HFF-Myc (cell line): Measurements from ENCODE around the gene MPPED2.

ENCODE experiments used
- DNase-seq: peaks from one replicate; pipeline ENCODE4 v3.0.0-alpha.2; 2011; ENCODE audit warnings: low read depth; ENCODE audit errors: extremely low read depth
- H3K4me3 ChIP-seq: replicated peaks from 2 replicates; pipeline ENCODE4 v1.5.1; 2011; ENCODE audit warnings: low read depth, mild to moderate bottlenecking, control low read depth, low read length
- TF ChIP-seq, protein P1 (sequence below): IDR thresholded peaks from 2 replicates; pipeline ENCODE4 v1.5.1; 2012; ENCODE audit warnings: mild to moderate bottlenecking, low read depth, low read length, control low read depth; ENCODE audit errors: missing control alignments

Gene MPPED2

GRCh38 chr11:30459821-30460220 lies 126.3 kb downstream of the MPPED2 start:
- H3K4me3 ChIP-seq: no peak overlapping the region
- no peak for DNase-seq
- TF ChIP-seq, protein P1, sequence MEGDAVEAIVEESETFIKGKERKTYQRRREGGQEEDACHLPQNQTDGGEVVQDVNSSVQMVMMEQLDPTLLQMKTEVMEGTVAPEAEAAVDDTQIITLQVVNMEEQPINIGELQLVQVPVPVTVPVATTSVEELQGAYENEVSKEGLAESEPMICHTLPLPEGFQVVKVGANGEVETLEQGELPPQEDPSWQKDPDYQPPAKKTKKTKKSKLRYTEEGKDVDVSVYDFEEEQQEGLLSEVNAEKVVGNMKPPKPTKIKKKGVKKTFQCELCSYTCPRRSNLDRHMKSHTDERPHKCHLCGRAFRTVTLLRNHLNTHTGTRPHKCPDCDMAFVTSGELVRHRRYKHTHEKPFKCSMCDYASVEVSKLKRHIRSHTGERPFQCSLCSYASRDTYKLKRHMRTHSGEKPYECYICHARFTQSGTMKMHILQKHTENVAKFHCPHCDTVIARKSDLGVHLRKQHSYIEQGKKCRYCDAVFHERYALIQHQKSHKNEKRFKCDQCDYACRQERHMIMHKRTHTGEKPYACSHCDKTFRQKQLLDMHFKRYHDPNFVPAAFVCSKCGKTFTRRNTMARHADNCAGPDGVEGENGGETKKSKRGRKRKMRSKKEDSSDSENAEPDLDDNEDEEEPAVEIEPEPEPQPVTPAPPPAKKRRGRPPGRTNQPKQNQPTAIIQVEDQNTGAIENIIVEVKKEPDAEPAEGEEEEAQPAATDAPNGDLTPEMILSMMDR: no peak

DNA sequence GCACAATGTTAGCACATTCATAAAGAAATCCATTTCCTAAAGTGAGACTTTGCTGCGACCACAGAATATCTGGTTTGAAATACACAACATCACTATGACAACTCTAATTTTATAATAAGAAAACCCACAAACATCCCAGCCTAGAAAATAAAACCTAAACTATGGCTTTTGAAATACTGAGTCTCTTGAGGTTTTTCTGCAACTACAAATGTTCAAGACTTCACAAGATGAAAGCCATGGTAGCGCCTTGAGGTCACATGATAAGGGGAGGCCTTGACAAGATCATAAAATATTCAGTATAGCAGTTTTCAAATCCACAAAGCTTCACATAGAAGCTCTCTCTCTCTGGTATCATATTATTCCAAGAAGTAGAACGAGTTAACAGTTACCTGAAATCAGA lies 126.8 kb downstream of the MPPED2 start:
- H3K4me3 ChIP-seq: no peak overlapping the region
- no peak for DNase-seq
- TF ChIP-seq, protein P1: no peak

GRCh38 chr11:30458541-30458940 lies 127.6 kb downstream of the MPPED2 start:
- TF ChIP-seq, protein P1: no peak
- no peak for DNase-seq
- H3K4me3 ChIP-seq: no peak overlapping the region

DNA sequence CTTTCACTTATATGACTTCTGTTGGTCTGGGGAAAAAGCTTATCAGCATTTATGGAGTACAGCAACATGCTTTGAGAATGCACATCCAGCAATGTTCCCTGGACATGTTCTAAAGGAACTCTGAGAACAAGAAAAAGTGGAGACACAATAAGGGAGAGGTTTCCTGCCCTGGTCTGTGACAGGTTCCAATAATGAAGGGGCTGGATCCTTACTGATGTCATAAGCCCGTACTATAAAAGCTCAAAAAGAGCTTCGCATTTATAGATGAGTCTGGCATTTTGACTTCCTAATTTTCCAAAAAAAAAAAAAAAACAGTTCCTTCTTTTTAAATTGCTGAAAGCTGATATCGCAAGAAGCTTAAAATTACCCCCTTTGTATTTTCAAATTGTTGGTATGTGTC lies 129.1 kb downstream of the MPPED2 start:
- TF ChIP-seq, protein P1: no peak
- no peak for DNase-seq

GRCh38 chr11:30455025-30455424 lies 131.1 kb downstream of the MPPED2 start:
- TF ChIP-seq, protein P1: no peak
- no peak overlapping the region for H3K4me3 ChIP-seq

More for the DNA sequence above, 129.1 kb downstream of the MPPED2 start:
- no peak overlapping the region for H3K4me3 ChIP-seq

DNA sequence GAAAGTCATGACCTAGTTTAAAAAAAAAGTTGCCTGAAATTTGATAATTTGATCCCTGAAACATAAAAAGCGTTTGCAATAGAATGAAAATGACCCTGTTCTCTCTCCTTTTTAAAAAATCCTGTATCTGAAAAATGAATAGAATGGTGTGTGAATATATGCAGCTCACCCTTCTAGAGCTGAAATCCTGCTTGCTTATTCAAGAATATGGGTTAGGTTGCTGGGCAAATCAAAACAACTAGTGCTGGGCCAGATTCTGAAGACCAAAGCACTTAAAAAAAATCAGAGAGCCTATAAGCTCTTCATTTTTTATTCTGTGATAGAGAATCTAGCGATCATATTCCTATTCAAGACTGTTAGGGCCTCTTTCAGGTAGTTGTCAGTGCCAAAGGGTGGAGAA lies 131.6 kb downstream of the MPPED2 start:
- TF ChIP-seq, protein P1: no peak
- DNase-seq: no peak
- no peak overlapping the region for H3K4me3 ChIP-seq

More at GRCh38 chr11:30455025-30455424, 131.1 kb downstream of the MPPED2 start:
- no peak for DNase-seq

GRCh38 chr11:30454111-30454510 lies 132.0 kb downstream of the MPPED2 start:
- no peak overlapping the region for H3K4me3 ChIP-seq
- no peak for DNase-seq
- TF ChIP-seq, protein P1: no peak
